Mammary epithelial cell (primary cell): ENCODE results near the gene HSBP1.

Experiments
- EZH2 ChIP-seq: IDR thresholded peaks from 2 replicates; pipeline ENCODE4 v1.6.1; 2012; ENCODE audit warnings: low read length, inconsistent platforms, borderline replicate concordance
- TF ChIP-seq, protein P1 (sequence below), 2 donors: IDR thresholded peaks in 1 of 2; conservative IDR thresholded peaks in 1 of 2; 2 replicates each; pipeline ENCODE4 v1.5.1; 2011 to 2012; ENCODE audit warnings: inconsistent platforms in 2 of 2, low read length in 2 of 2, mild to moderate bottlenecking in 2 of 2, control low read depth in 1 of 2, low read depth in 1 of 2; ENCODE audit not compliant: insufficient read depth in 1 of 2; ENCODE audit errors: extremely low read depth in 1 of 2

DNA sequence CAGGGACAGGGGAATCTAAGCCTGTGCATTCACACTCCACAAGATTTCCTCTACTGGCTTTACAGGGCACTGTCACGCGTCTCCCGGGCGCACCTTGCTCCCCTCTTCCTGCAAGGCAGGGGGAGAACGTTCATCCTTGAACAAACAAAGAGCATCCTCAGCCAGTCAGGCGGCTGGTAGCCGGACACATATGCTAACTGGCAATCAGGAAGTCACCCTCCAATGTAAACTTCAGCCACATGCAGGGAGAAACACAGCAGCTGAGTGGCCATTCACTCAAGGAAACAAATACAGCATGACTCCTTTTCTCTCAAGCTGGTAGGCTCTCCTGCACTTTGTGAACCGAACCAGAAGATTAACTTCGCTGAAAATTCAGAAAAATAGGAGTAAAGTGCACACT lies 10.8 kb upstream of the HSBP1 start:
- TF ChIP-seq, protein P1, sequence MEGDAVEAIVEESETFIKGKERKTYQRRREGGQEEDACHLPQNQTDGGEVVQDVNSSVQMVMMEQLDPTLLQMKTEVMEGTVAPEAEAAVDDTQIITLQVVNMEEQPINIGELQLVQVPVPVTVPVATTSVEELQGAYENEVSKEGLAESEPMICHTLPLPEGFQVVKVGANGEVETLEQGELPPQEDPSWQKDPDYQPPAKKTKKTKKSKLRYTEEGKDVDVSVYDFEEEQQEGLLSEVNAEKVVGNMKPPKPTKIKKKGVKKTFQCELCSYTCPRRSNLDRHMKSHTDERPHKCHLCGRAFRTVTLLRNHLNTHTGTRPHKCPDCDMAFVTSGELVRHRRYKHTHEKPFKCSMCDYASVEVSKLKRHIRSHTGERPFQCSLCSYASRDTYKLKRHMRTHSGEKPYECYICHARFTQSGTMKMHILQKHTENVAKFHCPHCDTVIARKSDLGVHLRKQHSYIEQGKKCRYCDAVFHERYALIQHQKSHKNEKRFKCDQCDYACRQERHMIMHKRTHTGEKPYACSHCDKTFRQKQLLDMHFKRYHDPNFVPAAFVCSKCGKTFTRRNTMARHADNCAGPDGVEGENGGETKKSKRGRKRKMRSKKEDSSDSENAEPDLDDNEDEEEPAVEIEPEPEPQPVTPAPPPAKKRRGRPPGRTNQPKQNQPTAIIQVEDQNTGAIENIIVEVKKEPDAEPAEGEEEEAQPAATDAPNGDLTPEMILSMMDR (conservative IDR thresholded peaks at IDR 0.05 in 1 of 2, IDR thresholded peaks at IDR 0.05 in 1 of 2; ENCODE audit: extremely low read depth in 1 of 2, insufficient read depth in 1 of 2, low read depth in 1 of 2, low read length in 2 of 2): no peak
- TF ChIP-seq EZH2: no peak
